HuH-7 (cell line): ENCODE measurements around the gene ARID5A.

Experiments used
- DNase-seq: peaks from one replicate; pipeline ENCODE4 v3.0.0; 2011; ENCODE audit warnings: low spot score

ARID5A gene

GRCh38 chr2:96528006-96528699 lies 8.4 kb upstream of the ARID5A start:
- no peak for DNase-seq

DNA sequence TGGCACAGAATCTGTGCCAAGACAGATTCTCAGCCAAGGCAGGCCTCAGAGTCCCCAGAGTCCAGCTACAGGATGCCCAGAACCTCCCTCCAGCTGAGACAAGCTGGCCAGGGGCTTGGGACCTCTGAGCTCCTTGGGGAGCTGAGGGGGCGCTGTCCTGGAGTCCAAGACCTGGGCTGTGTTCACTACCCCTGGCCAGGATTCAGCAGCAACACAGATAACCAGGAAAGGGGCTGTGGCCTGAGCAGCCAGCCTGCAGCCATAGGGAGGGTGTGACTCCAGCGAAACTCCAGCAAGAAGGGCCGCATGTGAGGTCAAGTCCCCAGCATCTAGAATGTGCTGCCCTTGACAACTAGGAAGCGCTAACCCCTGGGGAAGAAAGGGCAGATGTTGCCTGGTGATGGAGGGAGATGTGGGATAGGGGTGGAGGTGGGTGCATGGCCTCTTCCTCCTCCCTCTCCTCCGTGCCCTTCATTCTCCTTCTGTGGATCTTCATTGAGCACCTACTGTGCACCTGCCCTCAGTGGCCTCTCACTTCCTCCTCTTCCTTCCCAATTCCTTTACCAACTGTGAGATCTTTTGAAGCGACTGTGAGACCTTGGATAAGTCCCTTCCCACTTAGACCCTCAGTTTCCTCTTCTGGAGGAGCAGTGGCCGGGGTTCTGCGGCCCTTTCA lies 7.7 kb upstream of the ARID5A start:
- DNase-seq = no peak

DNA sequence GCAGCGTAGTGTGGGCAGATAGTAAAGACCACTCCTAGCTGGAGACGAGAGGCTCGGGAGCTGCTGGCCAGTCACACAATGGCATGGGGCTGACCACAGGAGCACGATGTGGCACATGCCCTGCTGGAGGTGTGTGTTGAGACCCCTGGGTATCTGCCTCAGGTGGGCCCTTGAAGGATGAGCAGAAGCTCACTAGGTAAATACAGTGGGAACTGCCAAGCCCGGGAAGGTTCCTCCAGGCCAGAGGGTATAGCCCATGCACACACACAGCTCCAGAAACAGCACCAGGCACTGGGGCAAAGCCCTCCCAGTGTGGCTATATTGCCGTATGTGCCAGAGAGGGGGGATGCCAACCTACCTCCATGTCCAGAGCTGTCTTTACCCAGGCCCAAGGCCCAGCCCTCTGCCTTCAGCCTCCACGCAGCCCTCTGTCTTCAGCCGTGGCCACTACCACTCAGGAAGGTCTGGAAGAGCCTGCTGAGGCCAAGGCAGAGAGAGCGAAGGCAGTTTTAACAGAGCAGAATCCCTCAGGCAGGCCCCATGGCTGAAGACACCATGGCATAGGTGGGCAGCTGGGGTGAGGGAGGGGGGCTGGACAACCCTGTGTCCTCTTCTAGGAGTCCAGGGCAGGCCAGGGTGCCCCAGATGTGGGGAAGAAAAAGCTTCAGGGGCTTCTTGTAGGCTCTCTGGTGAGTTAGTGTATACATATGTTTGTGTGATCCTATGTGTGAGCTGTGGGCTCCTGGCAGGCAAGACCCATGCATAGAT lies 7.0 kb upstream of the ARID5A start:
- no peak for DNase-seq

- DNase-seq = no peak
Measured at GRCh38 chr2:96530144-96530430, 6.5 kb upstream of the ARID5A start.

DNA sequence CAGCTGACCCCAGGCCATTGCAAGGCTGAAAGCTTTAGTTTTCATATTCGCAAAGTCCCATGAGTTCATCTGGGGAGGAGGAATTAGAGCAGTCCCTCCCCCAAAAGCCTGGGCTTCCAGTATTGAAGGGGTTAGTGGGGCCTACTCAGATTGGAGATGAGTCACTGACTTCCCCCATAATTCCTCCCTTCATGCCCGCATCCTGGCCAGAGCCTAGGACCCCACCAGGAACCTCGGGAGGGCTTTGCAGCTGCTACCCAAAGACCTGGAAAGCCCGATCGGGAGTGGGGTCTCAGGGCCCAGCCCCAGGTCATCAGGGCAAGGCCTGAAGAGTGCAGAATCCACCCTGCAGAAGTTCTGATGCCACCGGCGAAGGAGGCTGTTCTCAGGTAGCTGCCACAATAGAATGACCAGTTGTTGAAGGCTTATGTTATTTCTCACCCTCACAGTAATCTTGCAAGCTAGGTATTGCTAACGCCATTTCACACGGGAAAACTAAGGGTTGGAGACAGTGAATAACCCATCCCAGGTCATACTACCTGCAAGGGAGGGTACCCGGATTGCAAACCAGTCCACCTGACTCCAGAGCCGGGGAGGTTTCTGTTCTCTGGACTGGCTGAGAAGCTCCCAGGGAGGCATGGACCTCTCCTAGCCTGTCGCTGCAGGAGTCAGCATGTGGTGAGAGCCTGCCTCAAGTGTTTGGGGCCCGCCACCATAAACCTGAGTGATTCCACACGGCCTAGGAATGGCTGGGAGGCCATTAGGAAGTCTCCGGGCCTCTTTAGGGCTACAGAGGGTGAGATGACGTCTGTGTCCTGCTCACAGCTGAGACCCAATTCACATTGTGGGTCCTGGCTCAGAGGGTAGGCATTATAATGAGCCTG lies 5.8 kb upstream of the ARID5A start:
- no peak for DNase-seq

GRCh38 chr2:96531366-96531765 lies 5.2 kb upstream of the ARID5A start:
- no peak for DNase-seq

GRCh38 chr2:96531872-96532505 lies 4.6 kb upstream of the ARID5A start:
- DNase-seq = peak; percentile 55

DNA sequence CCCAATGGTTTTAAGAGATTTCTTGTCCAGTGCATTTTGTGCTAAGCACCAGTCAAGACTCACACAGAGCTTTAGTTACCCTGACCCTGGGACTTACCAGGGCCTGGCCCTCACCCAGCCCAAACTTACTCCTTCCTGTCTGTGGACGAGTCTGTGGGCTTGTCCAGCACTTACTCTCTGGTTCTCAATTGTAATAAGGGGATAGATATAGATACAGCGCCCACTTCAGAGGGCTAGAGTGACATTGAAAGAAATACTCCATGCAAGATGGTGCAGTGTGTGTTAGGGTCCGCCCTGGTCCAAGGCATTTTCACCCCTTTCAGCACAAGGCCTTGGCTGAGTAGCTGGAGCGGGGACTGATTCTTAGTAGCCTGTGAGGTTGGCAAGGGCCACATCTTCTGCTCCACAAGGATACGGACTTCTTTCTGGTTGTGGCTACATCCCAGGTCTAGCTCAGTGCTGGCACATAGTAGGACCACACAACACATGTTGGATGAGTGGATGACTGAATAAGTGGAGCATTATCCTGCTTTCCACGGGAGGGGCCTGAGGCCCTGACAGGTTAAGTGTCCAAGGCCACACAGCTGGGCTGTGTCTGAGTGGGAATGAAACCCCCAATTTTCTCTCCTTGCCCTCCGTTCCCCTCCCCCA lies 3.8 kb upstream of the ARID5A start:
- DNase-seq = no peak

- peak; percentile 48 for DNase-seq
Measured at GRCh38 chr2:96533292-96534073, 3.1 kb upstream of the ARID5A start.

GRCh38 chr2:96534141-96534540 lies 2.4 kb upstream of the ARID5A start:
- DNase-seq = no peak

DNA sequence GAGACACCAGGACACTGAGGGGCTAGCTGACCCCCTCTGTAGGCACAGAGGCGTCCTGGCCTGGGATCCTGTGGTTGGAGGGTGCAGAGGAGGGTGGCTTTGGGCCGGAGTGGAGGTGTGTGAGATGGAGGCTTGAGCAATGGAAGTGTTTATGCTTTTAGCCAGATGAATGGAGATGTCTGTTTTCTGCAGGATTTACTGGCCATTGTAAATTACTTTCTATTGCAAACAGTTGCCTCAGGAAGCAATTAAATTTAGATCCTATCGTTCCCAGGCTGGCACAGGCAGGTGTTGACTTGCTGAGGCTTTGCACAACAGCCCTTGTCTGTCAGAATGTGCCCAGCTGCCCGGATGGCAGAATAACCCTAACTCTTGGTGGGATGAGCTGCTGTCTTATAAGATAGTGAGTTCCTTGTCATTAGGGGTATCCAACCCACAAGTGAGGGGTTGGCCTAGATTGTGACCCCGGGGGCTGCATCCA lies 1.8 kb upstream of the ARID5A start:
- DNase-seq = no peak

- no peak for DNase-seq
Measured at GRCh38 chr2:96535331-96535730, 1.2 kb upstream of the ARID5A start.

DNA sequence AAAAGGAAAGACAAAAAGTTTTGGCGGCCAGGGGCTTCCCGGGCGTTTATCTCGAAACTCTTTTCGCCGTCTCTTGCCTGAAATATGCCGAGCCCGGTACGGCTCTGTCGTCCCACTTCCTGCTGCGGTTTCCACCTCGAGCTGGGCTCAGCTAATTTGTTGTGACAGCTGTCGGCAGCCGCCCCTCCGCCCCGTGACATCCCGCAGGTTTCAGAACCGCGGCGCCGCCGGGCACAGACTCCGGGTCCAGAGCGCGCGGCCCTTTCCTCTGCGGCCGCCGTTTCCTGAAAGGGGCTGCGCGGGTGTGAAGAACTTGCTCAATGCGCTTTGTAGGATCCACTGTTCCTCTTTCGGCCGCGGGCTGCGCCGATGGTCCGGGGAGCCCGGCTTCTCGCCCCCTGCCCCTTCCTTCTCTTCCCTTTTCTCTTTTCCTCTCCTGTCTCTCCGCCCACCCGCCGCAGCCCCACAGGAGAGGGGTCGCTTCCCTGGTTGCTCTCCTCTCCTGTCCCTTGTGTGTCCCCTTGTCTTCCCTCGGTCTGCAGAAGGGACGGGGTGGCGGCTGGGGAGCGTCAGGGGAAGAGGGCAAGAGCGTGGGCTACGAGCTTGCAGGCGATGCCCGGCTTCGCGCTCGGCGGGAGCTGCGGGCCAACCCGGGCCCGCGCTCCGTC lies 648 bp downstream of the ARID5A start:
- peak; percentile 56 for DNase-seq

DNA sequence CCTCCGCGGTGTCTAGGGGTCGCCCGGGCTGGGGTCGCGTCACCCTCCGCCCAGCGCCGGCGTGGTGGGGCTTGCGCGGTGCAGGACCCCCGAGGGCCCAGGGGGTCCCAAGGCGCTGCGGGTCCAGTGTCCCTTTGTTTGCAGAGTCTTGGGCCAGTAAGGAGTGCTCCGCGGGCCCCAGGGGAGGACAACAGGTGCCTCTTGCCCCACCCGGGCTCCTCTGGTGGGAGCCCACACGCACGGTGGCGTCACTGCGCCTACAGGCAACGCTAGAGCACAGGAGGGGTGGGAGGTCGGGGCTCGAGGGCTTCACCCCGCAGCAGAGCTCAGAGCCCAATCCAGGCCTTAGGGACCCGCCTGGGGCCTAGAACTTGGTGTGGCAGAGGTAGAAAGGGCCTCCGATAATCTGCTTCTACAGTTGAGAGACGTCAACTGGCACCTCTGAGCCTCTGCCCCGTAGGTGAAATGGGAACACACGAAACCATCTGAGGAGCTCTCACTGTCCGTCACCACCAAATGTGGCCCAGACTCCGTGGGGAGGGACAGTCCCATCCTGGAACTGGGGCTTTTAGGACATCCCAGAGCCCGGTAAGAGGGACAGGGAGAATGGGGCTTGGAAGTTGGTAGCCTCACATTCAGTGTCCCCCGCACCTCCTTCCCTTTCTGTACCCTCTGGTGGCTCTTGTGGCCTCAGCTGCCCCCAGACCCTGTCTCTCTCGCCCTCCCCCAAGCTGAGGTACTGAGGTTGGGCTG lies 1.4 kb downstream of the ARID5A start:
- no peak for DNase-seq

GRCh38 chr2:96538487-96539214 lies 2.1 kb downstream of the ARID5A start:
- DNase-seq = no peak

GRCh38 chr2:96539215-96539920 lies 2.8 kb downstream of the ARID5A start:
- DNase-seq = no peak

GRCh38 chr2:96540136-96540535 lies 3.6 kb downstream of the ARID5A start:
- no peak for DNase-seq
